22Rv1 (cell line): ENCODE measurements around the gene MAP2K7.

ENCODE experiments used
- CTCF ChIP-seq: fragments of 450-650 bp; IDR thresholded peaks from 2 replicates; pipeline ENCODE4 v1.5.1; 2017; ENCODE audit warnings: mild to moderate bottlenecking
- ZFX ChIP-seq: fragments of 450-650 bp; IDR thresholded peaks from 2 replicates; pipeline ENCODE4 v1.6.1; 2017; ENCODE audit warnings: antibody characterized with exemption, borderline replicate concordance

- no peak for TF ChIP-seq CTCF
- no peak for TF ChIP-seq ZFX
Observed at GRCh38 chr19:7959211-7959610, 55.5 kb downstream of the MAP2K7 start.
